Measurements from ENCODE around the gene RPS6KC1.
"Not testable (repeated sequence)": the region's sequence is repeated elsewhere in the genome, so short reads cannot be mapped to it uniquely, and the experiment has no call there.

Gene RPS6KC1, protein sequence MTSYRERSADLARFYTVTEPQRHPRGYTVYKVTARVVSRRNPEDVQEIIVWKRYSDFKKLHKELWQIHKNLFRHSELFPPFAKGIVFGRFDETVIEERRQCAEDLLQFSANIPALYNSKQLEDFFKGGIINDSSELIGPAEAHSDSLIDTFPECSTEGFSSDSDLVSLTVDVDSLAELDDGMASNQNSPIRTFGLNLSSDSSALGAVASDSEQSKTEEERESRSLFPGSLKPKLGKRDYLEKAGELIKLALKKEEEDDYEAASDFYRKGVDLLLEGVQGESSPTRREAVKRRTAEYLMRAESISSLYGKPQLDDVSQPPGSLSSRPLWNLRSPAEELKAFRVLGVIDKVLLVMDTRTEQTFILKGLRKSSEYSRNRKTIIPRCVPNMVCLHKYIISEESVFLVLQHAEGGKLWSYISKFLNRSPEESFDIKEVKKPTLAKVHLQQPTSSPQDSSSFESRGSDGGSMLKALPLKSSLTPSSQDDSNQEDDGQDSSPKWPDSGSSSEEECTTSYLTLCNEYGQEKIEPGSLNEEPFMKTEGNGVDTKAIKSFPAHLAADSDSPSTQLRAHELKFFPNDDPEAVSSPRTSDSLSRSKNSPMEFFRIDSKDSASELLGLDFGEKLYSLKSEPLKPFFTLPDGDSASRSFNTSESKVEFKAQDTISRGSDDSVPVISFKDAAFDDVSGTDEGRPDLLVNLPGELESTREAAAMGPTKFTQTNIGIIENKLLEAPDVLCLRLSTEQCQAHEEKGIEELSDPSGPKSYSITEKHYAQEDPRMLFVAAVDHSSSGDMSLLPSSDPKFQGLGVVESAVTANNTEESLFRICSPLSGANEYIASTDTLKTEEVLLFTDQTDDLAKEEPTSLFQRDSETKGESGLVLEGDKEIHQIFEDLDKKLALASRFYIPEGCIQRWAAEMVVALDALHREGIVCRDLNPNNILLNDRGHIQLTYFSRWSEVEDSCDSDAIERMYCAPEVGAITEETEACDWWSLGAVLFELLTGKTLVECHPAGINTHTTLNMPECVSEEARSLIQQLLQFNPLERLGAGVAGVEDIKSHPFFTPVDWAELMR

DNA sequence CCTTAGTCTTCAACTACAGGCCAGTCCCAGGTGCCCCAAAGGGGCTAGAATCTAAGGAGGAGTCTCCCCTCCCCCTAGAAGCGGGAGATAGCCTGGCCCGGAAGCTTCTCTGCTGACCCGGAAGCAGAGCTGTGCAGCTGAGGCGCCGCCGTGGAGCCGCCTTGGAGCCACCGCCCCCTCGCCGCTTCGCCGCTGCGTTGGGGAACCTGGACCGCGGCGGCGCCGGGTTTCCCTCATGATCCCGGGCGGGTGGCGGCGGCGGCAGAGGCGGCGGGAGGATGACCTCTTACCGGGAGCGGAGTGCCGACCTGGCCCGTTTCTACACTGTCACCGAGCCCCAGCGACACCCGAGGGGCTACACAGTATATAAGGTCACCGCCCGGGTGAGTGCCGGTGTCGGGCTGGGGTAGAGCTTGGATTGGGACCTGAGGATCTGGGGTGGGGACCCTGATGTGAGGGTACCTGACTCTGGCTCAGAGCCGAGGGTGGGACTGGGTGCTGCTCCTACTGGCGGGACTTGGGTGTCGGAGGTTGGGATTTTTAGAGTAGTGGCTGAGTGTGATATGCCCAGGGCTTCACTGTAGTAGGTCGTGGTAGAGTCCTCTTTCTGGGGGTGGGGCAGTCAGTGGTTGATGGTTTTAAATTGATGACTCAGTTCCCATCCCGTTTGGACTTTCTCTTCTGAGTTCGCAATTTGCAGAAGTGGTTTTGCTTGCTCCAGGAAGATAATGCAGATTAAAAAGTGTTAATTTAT, at the start of gene RPS6KC1:
Gene RPS6KC1, plus strand, starts transcription at position 115 of the 754 bp plus-strand sequence. Its CDS starts 164 bp downstream, at position 279.
- peak; percentile 87 for DNase-seq

DNA sequence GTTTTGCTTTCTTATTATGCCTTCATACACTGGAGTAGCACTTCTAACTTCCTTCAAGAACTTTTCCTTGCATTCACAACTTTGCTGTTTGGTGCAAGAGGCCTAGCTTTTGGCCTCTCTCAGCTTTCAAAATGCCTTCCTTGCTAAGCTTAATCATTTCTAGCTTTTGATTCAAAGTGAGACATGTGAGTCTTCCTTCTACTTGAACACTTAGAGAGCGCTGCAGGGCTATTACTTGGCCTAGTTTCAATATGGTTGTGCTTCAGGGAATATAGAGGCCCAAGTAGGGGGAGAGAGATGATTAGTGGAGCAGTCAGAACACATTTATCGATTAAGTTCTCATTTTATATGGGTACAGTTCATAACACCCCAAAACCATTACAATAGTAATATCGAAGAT, 47.8 kb upstream of the RPS6KC1 start:
- no peak for DNase-seq

DNA sequence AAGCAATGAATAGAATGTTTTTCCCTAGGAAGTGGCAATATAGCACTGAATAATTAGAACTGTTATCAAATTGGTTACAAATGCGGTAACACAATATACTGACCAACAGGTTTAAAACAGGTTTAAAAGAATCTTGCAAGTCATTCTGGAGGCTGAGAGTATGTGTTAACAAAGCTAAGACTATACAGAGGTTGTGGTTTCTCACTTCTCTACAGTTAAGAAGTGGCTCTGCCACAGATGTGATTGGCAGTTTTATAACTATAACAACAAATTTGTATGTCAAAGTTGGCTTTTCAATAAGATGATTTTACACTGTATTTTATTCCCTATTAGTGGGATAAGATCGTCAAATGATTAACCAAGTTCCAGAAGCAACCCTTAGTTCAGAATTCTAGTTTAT, 42.5 kb upstream of the RPS6KC1 start:
- no peak for DNase-seq

- DNase-seq = no peak
Measured at GRCh38 chr1:213014642-213015041, 36.4 kb upstream of the RPS6KC1 start.

- DNase-seq = peak; percentile 97
Measured at GRCh38 chr1:213015099-213016050, 35.7 kb upstream of the RPS6KC1 start, which contains the start of gene ANGEL2. Gene ANGEL2, minus strand, starts transcription at chr1:213015867. Its CDS starts 196 bp downstream, at chr1:213015671.

GRCh38 chr1:213017447-213018273, 33.4 kb upstream of the RPS6KC1 start:
- no peak for DNase-seq

- DNase-seq = no peak
Measured at GRCh38 chr1:213019450-213019849, 31.6 kb upstream of the RPS6KC1 start.

GRCh38 chr1:213020016-213020415, 31.0 kb upstream of the RPS6KC1 start:
- DNase-seq = no peak

GRCh38 chr1:213027024-213027423, 24.0 kb upstream of the RPS6KC1 start:
- not testable (repeated sequence) for DNase-seq

DNA sequence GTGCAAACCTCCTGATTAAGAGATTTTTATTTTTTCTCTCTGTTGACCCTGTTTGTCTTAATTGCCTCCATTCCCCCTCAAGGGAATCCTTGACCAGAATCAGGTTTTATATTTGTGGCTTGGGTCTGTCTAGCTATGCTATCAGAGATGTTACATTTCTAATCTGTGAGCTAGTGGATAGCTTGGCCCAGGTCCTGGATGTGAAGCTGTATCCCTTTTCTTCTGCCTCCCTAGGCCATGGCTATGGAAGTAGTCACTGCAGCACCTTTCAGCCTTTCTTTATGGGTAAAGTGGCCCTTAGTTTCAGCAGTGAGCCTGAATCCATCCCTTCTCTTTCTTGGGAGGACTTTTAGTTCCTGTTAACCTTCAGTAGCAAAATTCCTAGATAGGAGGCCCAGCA, 18.4 kb upstream of the RPS6KC1 start:
- no peak for DNase-seq

DNA sequence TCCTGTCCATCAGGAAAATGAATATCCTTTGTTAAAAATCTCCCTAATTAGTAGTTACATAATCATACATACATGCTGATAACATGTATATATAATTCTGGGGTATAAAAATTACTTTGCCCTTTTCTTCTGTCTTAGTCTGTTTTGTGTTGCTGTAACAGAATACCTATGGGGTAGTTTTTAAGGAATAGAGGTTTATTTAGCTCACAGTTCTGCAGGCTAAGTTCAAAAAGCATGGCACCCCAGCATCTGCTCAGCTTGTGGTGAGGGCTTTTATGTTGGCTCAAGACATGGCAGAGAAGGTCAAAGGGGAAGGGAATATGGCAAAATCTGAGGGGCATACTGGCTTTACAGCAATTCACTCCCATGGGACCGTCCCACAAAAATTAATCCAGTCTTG, 16.3 kb upstream of the RPS6KC1 start:
- DNase-seq = no peak

GRCh38 chr1:213035573-213035972, 15.5 kb upstream of the RPS6KC1 start:
- DNase-seq = no peak

DNA sequence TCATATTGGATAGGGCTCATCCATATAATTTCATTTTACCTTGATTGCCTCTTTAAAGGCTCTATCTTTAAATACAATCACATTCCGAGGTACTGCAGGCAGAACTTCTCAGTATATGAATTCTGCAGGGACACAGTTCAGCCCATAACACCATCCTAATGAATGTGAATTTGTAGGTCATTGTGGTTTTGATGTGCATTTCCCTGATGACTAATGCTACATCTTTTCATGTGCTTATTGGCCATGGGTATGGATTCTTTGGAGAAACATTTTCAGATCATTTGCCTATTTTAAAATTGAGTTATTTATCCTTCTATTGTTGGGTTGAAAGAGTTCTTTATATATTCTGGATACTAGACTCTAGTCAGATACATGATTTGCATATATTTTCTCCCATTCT, 9.6 kb upstream of the RPS6KC1 start:
- no peak for DNase-seq

- DNase-seq = not testable (repeated sequence)
Measured at GRCh38 chr1:213045321-213046226, 5.5 kb upstream of the RPS6KC1 start.

GRCh38 chr1:213049232-213049631, 1.8 kb upstream of the RPS6KC1 start:
- DNase-seq = no peak

- DNase-seq = no peak
Measured at GRCh38 chr1:213050745-213051126, 305 bp upstream of the RPS6KC1 start.

DNA sequence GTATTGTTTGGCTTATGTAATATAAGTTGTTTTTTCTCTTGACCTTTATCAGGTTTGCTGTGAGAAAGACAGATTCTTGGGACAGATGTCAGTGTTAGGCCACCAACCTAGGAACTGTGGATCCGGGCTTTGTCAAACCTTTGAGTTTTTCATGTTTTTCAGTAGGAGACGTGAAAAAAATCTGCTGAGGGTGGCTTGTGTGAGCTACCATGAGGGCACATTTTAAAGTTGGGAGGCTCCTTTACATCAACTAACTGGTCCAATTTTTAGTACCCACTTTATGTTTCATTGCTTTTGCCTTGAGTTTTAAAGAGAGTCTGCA, 801 bp downstream of the RPS6KC1 start:
- DNase-seq = no peak

DNA sequence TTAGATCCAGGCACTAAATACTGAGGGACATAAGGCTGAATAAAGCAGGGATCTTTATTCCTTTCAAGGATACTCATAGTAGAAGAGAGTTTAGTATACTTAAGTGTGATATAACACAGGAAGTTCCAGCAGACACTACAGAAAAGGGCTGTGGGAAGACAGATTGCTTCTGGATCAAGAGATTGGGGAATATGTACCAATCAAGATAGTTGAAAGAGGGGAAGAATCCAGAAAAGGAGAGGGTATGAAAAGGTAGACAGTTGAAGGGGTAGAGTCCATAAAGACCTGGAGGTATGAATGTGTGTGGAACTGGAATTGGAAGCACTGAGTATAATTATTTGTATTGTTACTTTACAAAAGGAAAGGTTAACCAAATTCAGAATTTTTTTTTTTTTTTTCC, 2.4 kb downstream of the RPS6KC1 start:
- DNase-seq = no peak

DNA sequence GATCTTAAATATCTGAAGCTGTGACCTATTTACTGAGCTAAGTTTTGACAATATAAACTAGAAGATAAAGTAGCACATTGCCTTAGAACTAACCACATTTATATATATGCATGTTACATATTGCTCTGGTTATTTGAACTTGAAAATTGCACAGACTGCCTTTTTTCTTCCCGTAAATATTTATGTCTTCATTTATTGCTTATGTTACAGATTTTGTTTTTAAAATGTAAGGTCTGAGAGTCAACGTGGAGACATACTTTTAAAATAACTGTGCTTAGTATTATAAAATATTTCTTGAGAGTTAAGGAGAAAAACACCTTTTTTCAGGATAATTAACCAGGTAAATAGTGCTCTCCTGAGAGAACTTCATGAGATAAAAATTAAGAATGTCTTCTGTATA, 3.1 kb downstream of the RPS6KC1 start:
- no peak for DNase-seq
